NCI-H82 (cell line): ENCODE data around the gene CDK16.
A peak's percentile ranks its signal among the peaks of the same experiment; 100 is the strongest.

Experiments
- DNase-seq: peaks from one replicate; lab custom pipeline; 2025; lab: John Stamatoyannopoulos, UW

Gene CDK16

DNA sequence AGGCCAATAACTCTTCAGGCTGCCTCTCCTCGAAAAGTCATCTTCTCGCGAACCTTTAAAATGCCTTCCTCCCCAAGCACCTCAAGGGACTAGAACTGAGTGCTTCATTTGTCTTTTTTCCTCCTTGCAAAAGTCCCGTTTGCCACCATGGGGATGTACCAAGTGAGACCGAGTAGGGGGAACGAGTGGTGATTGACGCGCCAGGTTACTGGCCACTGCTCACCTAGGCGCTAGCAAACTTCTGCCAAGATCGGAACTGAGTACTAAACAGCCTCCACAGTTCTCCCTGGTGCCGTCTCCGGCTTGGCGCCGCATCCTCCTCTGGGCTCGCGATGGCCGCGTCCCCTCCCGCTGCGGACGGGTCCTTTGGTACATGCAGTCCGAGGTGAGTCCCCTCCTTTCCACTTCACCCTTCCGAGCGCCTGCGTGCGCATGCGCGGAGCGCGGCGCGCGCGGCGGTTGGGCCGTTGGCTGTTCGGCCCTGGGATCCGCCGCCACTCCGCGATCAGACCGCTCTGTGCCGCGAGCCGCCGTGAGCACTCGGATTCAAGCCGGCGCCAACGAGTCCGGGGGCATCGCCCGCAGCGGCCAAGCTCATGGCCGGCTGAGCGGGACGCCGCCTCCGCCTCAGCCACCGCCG, at the start of gene CDK16:
Gene CDK16, plus strand, starts transcription at position 402 of the 640 bp plus-strand sequence. CDS start 4,877 bp downstream, outside the sequence.
- DNase-seq = peak; percentile 83

DNA sequence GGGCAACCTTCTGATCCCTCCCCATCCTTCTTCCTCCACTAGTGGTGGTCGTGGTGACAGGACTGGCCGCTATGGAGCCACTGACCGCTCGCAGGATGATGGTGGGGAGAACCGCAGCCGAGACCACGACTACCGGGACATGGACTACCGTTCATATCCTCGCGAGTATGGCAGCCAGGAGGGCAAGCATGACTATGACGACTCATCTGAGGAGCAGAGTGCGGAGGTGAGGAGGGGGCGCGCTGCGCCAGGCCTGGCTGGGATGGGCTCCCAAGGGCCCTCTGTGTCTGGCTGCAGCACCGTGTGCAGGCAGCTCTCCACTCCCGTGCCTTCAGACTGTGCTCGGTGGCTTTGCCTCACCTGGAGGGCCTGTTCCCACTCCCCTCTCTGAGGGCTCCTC, 49.2 kb upstream of the CDK16 start:
- DNase-seq = no peak

DNA sequence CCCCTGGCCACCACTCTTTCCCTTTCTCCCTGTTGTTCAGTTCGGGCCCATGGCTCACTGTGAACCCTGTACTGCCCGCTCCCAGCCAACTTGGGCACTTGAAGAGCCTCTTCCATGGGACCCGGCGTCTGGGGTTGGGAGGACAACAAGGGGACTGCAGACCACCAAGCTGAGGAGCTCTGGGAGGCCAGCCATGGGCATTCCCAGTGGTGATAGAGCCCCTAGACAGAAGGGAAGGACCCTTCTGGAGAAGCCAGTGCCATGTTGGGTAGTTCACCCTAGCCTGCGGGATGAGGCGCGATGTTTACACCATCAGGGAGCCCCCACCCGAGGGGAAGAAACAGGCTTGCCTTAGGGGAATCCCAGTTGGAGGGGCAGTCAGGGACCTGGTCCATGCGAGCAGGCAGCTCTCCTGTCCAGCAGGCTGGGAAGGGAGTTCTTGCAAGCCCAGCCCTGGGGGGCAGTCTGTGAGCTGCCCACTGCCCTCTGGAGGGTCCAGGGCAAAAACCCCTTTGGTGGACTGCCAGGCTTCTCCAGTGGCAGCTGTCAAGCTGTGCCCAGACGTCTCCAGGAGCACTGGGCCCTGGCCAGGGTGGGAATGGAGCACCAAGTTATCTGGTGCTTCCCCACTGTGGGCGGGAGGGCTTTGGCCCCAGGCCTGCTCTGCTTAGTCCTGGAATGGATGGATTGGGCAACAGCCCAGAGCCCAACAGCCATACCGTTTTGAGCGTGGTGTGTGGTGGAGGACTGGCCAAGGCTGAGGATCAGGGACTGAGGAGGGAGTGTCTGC, 48.6 kb upstream of the CDK16 start:
- no peak for DNase-seq

DNA sequence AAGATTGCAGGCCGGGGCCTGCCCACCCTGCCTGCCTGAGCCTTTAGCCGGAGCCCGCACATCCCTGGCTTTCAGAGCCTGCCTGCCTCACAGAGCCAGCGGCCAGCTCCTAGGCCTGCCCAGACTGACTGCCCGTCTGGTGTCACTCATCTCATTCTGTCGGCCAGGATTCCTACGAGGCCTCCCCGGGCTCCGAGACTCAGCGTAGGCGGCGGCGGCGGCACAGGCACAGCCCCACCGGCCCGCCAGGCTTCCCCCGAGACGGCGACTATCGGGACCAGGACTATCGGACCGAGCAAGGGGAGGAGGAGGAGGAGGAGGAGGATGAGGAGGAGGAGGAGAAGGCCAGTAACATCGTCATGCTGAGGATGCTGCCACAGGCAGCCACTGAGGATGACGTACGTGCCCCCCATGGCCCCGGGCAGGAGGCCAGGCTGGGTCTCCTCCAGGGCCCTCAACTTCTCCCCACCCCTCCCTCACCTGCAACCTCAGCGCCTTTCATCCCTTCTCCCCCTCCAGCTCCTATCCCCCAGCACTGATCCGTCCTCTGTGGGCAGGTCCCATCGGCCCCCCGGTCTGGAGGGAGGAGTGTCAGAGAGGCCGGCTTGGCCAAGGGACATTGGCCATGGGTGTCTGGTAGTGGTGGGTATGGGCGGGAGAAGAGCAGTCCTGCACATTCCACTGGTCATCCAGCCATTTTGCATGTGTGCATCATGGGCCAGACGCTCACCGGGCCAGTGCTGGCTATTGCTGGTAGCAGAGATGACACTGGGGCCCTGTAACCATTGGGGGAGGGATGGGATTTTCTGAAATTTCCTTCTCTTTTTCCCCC, 47.4 kb upstream of the CDK16 start:
- DNase-seq = no peak

DNA sequence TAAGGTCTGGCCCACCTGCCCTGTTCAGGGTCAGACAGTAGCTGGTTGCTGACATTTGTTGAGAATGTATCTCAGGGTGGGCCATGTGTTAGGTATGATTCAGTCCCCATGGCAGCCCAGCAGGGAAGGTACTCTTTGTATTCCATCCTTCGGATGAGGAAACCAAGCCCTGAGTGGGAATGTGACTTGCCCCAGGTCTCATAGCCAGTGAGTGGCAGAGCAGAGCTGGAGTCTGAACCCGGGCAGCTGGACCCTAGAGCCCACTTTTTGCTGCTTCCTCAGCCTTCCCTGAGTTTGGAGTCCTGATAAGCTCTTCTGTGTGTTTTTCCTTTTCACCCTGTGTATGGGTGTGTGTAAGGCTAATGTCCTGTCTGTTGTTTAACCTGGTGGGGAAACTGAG, 46.5 kb upstream of the CDK16 start:
- DNase-seq = no peak

DNA sequence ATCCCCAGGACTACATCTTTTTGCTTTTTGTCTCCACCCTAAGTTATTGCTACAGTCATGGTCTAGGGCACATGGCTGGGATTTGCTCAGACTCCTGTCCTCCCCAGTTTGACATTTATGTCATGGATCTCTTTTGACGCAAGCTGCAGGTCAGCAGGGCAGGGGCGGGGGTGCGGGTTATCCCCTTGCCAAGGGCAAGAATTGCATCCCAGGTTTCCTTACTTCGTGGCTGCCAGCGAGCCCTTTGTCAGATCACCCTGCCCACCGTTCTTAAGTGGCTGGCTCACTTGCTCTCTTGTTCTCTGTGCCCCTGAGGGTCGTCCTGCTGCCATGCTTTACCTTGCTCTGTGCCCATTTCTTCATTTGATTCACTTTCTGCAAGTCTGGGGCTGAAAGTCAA, 45.9 kb upstream of the CDK16 start:
- DNase-seq = no peak

DNA sequence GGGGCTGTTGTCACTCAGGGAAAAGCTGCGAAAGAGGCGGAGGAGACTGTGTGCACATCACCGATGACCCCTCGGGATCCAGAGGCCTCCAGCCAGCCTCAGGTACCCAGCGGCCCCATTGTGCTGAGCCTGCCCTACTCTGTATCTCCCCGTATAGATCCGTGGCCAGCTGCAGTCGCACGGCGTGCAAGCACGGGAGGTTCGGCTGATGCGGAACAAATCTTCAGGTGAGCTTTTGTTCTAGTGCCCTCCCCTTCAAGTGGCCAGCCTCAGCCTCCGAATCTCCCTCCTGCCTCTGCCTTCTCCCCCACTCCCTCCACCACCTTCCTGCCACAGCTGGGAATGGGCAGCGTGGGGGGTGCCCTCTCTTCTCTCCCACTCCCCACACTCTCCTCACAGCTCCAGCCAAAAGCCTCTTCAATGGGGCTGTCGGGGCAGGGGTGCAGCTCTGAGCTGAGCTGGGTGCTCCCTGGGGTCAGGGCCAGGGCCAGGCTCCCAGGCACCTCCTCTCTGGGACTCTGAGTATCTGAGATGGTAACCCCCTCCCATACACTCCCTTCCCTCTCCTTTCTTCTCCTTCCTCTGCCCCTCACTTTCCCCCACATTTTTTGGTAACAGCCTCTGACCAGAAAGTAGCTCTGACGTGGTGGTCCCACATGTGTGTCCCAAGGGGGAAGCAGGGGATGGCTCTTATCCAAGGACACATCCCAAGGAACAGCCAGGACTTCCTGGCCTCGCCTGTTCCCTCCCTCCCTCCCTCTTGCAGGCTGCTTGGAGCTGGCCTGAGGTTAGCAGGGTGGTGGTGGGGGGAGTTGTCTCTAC, 45.3 kb upstream of the CDK16 start:
- no peak for DNase-seq

DNA sequence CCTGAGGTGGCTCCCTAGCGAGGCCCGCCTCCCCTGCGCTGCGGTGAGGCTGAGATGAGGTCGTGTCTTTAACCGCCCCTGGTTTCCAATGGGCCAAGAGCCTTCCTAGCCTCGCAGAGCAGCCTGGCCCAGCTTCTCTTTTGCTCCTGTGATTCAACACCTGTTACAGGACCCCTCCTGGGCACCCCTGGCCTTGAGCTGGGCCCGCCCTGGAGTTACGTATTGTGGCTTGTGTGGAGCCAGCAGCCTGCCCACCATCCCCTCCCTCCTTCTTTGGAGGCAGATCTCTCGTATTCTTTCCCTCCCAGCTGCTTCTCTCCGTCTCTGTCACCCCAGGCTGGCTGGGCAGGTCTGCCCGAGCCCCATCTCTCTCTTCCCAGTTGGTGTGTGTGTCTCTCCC, 44.1 kb upstream of the CDK16 start:
- DNase-seq = no peak

DNA sequence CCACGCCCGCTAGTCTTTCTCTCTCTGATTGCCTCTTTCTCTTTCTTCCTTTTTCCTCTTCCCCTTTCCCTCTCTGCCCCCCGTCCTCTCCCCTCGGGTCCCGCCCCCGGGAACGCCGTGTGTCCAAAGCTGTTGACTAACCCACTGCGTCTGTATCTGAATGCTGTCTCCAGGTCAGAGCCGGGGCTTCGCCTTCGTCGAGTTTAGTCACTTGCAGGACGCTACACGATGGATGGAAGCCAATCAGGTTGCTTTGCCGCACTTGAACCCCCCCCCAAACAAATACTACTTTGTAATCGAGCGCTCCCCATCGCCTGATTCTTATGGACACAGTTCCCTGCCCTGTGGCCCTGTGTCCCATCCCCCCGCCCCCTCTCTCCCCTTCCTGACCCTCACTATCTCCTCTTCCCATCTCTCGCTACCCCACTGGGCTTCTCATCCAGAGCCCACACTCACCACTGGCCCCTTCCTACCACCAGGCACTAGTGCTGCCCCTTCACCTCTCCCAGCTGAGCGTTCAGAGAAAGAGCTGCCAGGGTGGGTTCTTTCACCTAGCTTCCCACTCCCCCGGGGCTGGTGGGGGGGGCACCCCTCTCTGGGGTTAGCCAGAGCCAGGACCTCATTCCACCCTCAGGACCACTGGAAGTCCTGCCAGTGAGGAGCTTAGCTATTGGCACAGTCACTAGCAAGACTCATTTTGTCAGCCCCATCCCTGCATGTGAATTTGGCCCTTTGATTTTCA, 43.5 kb upstream of the CDK16 start:
- DNase-seq = no peak

DNA sequence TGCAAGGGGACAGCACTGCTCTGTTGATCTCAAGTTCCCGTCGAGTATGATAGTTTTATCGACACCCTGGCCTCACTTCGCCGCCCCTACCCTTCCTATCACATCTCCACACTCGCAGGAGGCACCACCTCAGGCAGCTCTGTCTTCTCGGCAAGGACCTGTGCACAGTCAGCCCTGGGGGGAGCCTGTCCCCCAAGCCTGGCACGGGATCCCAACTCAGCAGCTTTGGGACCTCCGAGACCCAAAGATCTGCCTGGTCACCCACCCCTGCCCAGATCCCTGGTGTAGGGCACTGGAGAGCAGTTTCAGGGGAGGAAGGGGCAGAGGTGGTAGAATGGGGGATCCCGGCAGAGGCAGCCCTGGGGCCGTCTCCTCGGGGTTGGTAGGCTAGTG, 42.9 kb upstream of the CDK16 start:
- DNase-seq = no peak

DNA sequence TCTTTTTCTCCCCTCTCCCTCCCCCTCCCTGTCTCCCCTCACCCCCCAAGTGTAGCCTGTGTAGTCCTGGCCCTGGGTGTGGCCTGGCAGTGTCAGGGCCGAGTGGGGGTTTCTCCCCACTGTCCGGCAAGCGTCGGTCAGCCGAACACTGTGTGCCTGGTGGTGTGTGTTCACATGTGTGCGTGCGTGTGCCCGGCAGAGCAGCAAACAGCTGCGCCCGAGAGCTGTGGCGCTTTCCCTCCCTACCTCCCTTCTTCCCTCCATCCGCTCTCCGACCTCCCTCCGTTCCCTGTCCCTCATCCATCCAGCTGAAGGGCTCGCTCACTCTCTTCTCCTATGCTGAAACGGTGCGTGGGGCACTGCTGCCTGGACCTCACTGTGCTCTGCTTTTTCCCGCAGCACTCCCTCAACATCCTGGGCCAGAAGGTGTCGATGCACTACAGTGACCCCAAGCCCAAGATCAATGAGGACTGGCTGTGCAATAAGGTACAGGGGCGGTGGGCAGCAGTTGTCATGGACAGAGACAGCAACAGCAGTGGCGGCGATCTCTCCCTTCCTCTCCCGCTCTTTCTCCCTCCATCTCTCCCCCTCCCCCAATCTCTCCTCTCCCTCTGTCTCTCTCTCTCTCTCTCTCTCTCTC, 42.3 kb upstream of the CDK16 start:
- no peak for DNase-seq

DNA sequence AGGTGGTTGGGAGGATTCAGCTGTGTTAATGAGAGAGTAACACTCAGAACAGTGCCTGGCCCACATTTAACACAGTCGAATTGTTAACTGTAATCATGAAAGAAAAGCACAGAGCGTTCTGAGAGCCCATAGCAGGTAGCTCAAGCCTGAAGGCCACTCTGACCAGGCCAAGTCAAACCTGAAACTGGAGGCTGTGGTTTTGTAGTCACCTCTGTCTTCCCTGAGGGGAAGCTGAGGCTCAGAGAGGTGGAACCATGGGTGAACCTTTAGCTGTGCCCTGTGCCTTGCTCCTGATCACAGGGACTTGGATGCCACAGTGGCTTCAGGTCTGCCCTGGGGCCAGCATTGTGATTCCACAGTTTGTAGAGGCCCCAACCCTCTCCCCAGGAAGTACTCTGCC, 41.4 kb upstream of the CDK16 start:
- DNase-seq = no peak

DNA sequence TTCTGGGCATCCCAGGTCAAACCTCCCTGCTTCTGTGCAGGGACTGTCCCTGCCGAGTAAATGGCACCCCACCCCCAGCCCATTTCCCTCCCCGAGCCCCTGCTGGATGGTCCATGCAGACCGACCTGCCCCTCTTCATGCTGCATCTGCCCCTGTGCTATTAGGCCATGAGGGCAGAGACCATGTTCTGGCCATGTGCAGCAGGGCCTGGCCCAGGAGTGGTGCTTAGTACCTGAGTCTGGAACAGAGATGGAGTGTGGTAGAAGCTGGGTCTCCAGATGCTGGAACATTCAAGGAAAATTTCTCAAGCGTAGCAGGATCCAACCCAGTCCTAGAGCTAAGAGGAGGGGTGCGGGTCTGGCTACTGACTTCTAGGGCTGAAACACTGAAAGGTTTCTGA, 40.1 kb upstream of the CDK16 start:
- no peak for DNase-seq

DNA sequence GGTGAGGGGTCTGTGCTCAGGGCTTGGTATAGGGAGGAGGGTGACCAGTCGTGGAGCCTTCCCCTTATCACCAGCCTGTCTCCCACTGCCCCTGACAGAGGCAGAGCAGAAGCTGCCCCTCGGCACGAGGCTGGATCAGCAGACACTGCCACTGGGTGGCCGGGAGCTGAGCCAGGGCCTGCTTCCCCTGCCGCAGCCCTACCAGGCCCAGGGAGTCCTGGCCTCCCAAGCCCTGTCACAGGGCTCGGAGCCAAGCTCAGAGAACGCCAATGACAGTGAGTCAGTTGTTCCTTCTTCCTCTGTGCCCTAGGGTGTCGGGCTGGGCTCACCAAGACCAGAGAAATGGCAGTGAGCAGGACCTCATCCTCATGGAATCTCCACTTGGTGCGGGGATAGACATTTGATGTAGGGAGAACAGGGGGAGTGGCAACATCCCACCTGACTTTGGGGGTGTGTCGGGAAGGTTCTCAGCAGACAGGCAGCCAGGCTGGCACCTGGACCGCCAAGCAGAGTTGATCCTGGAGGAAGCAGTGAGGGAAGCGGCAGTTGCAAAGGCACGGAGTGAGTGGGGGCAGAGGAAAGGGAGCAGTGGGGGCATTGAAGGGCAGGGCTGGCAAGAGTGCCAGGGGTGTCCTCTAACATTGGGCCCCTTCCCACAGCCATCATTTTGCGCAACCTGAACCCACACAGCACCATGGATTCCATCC, 39.1 kb upstream of the CDK16 start:
- no peak for DNase-seq

DNA sequence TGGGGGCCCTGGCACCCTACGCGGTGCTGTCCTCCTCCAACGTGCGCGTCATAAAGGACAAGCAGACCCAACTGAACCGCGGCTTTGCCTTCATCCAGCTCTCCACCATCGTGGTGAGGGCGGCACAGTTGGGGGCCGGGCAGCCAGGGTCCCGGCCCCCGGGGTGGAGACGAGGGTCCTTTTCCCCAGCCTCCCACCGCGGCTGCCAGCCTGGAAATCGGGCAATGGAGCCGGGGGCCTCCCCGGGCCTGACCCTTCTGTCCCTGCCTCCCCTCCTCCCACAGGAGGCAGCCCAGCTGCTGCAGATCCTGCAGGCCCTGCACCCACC, 38.6 kb upstream of the CDK16 start:
- no peak for DNase-seq

DNA sequence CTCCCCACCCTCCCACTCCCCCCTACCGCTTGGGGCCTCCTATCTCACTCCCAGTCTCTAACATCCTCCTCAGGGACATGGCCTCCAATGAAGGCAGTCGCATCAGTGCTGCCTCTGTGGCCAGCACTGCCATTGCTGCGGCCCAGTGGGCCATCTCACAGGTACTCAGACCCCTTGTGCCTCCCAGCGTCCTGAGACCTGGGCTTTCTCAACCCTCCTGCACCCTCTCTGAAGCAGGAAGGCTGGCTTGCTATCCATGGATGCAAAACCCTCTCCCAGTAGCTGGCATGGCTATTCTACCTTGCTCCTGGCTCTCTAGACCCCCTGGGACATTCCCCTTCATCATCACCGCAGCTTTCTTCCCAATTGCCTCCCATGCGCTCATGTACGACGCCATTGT, 38.1 kb upstream of the CDK16 start:
- no peak for DNase-seq

DNA sequence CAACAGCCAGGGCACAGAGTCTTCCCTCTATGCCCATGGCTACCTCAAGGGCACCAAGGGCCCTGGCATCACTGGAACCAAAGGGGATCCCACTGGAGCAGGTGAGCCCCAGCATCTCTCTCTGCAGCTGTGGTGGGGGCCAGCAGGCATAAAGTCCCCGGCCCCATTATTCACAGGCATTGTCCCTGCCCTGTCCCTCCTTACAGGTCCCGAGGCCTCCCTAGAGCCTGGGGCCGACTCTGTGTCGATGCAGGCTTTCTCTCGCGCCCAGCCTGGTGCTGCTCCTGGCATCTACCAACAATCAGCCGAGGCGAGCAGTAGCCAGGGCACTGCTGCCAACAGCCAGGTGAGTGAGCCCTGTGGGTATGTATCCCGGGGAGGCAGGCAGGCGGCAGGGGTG, 37.2 kb upstream of the CDK16 start:
- no peak for DNase-seq

DNA sequence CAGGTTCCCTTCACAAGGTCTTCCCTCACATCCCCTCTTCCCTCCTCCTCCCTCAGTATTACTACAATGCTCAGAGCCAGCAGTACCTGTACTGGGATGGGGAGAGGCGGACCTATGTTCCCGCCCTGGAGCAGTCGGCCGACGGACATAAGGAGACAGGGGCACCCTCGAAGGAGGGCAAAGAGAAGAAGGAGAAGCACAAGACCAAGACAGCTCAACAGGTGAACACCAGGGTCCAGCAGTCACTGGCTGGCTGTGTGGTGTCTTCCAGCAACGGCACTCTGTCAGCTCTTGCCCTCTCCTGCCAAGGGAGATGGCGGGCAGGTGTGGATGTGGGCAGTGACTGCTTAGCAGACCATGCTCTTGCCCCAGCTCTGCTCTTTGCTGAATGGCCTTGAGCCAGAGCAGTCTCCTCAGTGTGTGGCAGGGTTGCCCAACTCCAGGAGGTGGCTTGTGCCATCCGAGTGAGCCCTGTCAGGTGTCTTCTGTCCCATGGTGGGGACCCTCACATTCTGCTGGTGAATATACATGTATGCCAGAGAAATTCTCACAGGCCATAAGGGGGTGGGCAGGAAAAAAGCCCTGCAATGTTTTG, 36.3 kb upstream of the CDK16 start:
- DNase-seq = no peak

DNA sequence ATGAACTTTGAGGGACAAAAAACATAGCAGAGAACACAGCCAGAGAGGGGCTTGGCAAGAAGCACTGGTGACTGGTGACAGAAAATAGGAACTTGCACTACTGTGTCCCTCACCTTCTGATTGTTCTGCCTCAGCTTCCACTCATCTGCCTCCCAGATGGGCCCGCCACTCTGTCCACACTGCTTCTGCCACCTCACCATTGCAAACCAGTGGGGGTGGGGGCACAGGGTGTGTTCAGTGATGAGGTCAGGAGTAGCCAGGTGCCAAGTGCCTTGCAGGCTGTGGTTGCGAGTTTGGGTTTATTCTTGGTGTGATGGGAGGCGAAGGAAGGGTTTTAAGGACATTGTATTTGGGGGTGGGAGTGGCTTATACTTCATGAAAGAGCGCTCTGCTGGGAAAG, 34.0 kb upstream of the CDK16 start:
- DNase-seq = no peak

DNA sequence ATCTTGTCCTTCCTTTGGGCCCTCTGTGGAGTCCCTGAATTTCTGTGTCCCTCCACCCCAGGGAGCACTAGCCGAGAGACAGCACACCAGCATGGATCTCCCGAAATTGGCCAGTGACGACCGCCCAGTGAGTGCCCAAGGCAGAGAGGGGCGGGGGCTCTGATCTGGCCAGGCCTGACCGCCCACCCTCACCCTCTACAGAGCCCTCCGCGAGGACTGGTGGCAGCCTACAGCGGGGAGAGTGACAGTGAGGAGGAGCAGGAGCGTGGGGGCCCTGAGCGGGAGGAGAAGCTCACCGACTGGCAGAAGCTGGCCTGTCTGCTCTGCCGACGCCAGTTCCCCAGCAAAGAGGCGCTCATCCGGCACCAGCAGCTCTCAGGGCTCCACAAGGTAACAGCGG, 33.2 kb upstream of the CDK16 start:
- no peak for DNase-seq
